HG03565 (cell line): ENCODE results near the gene RPS2.
"Not testable (repeated sequence)": the region's sequence is repeated elsewhere in the genome, so short reads cannot be mapped to it uniquely, and the experiment has no call there.

Source experiments
- ATAC-seq: cut with Tn5 transposase; IDR thresholded peaks from one replicate; pipeline ENCODE4 v1.9.1; 2021; ENCODE audit warnings: mild to moderate bottlenecking, moderate library complexity; ENCODE audit not compliant: unreplicated experiment

RPS2 gene

DNA sequence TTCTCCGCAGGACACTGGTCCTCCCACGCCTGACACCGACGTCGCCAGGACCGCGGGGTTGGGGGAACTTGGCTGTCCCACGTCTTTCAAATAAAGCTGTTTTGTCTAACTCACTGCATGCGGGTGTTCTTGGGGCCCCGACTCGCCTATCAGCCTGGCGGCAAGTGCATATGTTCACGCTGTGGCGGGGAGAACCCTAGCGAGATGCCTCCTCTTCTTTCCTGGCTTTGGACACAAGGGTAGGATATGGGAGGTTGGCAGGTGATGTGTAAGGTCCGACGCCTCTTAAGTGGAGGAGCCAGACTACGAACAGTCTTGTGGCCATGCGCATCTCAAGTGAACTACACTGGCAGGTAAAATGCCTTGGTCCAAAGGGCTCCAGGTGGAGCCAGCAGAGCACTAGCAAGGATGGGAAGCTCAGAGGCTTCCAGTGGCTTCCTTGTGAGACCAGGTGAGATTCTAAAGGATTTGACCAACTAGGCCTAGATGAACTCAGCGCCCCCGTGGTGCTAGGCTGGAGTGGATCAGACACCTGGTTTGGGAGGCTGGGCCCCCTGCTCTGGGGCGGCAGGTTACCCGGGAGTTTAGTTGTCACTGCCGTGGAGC, 873 bp upstream of the RPS2 start:
- no peak for ATAC-seq

GRCh38 chr16:1963806-1964505, 670 bp downstream of the RPS2 start:
- no peak for ATAC-seq

- not testable (repeated sequence) for ATAC-seq
Observed at GRCh38 chr16:1962161-1963153, 2.2 kb downstream of the RPS2 start.

GRCh38 chr16:1961651-1962067, 3.0 kb downstream of the RPS2 start:
- no peak for ATAC-seq

GRCh38 chr16:1960665-1961630, 3.7 kb downstream of the RPS2 start:
- no peak for ATAC-seq

DNA sequence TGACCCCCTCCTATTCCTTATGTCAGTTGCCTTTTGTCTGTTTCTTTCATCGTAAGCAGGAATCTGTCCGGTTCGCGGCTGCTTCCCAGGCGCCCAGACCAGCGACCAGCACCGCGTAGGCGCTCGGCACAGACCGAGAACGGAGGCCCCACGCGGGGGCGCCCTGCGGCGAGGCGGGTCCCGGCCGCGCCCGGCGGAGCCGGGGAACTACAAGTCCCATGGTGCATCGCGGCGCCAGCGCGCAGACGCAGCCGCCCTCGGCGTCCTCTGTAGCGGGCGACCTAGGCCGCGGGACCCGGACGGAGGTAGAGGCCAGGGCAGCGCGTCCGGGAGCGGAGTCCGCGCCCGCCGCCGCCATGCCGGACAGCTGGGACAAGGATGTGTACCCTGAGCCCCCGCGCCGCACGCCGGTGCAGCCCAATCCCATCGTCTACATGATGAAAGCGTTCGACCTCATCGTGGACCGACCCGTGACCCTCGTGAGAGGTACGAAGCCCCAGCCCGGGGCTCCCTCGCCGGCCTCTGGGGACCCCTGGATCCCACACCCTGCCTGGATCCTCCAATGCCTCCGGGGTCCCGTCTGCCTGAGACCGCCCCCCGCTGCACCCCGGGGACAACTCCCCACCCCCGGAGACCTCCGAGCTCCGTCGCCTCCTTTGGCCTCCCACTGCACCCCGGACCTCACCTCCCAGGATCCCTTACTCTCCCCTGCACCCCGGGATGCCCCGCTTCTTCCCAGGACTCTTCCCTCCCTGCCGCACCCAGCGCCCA, 5.2 kb downstream of the RPS2 start, which contains the start of gene NDUFB10:
Gene NDUFB10 (plus strand): TSS at position 270 of the 771 bp plus-strand sequence. CDS start 87 bp downstream, at position 357.
- ATAC-seq = peak; percentile 75

DNA sequence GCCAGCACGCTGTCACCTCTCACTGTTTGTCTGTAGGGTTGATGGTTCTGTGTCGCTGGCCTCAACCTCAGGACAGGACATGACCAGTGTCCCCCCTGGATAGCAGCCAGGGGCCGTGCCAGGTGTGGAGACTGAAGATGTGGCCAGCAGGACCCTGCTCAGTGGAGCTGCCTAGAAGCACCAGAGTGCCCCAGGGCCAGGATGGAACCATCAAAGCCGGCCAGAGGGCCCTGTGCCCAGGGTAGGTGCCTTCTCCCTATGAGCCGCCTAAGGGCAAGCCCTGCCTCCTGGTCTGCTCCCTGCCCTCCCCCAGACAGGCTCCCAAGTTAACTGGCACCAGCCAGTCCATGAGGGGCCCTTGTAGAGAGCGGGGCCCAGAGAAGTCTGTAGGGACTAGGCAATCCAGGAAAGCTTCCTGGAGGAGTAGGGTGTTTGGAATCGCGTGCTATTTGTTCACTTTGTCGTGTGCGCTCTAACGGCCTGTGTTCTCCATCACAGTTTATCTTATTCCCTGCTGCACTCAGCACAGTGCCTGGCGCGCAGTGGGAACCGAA, 5.8 kb downstream of the RPS2 start:
- ATAC-seq = no peak

GRCh38 chr16:1958143-1958491, 6.5 kb downstream of the RPS2 start:
- not testable (repeated sequence) for ATAC-seq

- not testable (repeated sequence) for ATAC-seq
Observed at GRCh38 chr16:1957434-1958142, 7.0 kb downstream of the RPS2 start.

DNA sequence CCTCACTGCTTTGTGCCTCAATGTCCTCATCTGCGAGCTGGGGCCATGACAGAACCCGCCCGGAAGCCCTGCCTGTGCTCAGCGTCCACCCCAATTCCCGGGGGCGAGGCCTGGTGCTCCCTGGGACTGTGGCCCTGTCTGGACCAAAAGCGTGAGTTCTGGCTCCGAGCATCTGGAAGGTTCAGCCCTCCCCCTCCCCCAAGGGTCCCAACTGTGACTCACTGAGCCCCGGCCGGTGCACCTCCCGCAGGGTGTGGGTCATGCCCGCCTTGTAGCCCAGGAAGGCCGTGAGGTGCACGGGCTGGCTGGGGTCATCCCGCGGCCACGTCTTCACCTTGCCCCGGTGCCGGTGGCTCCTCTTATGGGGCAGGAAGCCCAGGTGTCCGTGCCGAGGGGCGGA, 10.9 kb downstream of the RPS2 start:
- no peak for ATAC-seq

GRCh38 chr16:1950559-1950958, 14.1 kb downstream of the RPS2 start:
- ATAC-seq = no peak

DNA sequence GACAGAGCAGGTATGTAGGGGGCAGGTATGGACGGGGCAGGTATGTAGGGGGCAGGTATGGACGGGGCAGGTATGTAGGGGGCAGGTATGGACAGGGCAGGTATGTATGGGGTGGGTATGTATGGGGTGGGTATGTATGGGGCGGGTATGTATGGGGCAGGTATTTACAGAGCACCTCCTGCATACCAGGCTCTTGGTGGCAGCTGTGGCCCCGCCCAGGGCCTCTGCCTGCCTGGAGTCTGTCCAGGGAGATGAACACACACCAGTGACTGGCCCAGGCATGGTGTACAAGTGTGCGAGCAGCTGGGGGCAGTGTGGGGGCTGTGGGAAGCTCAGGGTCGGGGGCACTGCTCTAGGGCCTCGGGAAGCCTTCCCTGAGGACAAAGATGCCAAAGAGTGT, 14.6 kb downstream of the RPS2 start:
- no peak for ATAC-seq

DNA sequence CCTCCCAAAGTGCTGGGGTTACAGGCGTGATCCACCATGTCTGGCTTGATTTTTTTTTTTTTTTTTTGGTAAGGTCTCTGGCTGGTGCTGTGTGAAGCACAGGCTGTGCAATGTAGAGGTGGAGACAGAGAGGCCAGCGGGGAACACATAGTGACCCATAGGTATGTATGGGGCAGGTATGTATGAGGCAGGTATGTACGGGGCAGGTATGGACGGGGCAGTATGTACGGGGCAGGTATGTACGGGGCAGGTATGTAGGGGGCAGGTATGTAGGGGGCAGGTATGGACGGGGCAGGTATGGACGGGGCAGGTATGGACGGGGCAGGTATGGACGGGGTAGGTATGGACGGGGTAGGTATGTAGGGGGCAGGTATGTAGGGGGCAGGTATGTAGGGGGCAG, 15.1 kb downstream of the RPS2 start:
- ATAC-seq = no peak

- no peak for ATAC-seq
Observed at GRCh38 chr16:1947369-1947670, 17.3 kb downstream of the RPS2 start.

- ATAC-seq = no peak
Observed at GRCh38 chr16:1946495-1947368, 17.9 kb downstream of the RPS2 start.

DNA sequence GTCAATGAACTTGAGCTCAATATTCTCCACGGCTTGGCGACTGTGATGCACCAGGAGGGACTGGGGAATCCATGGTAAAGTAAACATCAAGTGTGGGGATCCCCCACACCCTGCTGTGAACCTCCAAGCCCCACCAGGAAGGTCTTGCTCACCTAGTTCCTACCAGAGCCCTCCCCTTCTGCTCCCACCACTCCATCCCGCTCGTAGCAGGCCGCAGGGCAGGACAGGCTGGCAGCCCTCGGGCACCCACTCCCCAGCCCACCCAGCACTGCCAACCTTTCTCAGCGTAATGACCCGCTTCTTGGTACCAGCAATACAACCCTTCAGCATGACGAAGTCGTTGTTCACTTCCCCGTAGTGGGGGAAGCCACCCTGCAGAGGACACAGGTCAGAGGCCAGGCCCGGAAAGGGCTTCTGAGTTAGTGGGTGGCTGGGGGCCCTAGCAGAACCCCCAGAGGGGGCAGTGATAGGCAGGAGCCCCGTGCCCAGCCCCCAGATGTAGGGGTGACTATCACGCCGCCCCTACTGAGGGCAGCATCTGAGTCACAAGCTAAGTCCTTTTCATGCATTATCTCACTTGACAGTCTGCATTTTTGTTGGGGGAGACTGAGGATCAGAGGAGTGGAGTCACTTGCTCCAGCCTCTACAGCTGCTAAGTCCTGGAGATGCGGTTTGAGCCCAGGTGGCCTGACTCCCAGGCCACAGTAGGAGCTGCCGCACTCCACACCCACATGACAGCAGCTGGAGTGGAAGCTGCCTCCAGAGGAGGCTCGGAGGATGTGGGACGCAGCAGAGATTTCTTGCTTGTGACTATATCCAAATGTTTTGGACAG, 18.9 kb downstream of the RPS2 start:
- ATAC-seq = no peak

GRCh38 chr16:1944612-1945199, 19.9 kb downstream of the RPS2 start:
- ATAC-seq = no peak
